ENCODE measurements around the gene CEP20. TPM values are rescaled to one million over a fixed set of nuclear protein-coding genes. Genes with fewer than 3 reads are reported as not detected.

The CEP20 gene
- total RNA-seq, 4 donors from 2014 or later: 31.2 to 45.1 (median 39.5) TPM

GRCh38 chr16:15879255-15879811 lies 9.1 kb downstream of the CEP20 start:
- H3K27ac ChIP-seq: no peak overlapping the region
- no peaks in the 10 kb centered on the region for H3K9me3 ChIP-seq
- no peak for DNase-seq (ENCODE audit: low spot score in 2 of 2)
- peaks cover 39% of the 10 kb centered on the region for H3K36me3 ChIP-seq
- no peak overlapping the region for H3K4me3 ChIP-seq
- H3K4me1 ChIP-seq: peaks cover 13% of the 10 kb centered on the region
- WGBS: 84% methylated on average over 2 of the region's 2 CpGs
- TF ChIP-seq CTCF (IDR thresholded peaks at IDR 0.05) (no peak), POLR2AphosphoS5 (IDR thresholded peaks at IDR 0.05) (no peak), EP300 (IDR thresholded peaks at IDR 0.05) (no peak), POLR2A (IDR thresholded peaks at IDR 0.05) (no peak)
- no peaks in the 10 kb centered on the region for H3K27me3 ChIP-seq

GRCh38 chr16:15876503-15876902 lies 11.9 kb downstream of the CEP20 start:
- no peak for TF ChIP-seq EP300 (IDR thresholded peaks at IDR 0.05)
- no peak for TF ChIP-seq POLR2AphosphoS5 (IDR thresholded peaks at IDR 0.05)
- no peak for TF ChIP-seq POLR2A (IDR thresholded peaks at IDR 0.05)
- no peak for TF ChIP-seq CTCF (IDR thresholded peaks at IDR 0.05)
- Histone ChIP-seq H3K4me1 (peaks cover 13% of the 10 kb centered on the region), H3K9me3 (no peaks in the 10 kb centered on the region), H3K27me3 (no peaks in the 10 kb centered on the region), H3K4me3 (no peak overlapping the region), H3K27ac (no peak overlapping the region), H3K36me3 (peaks cover 30% of the 10 kb centered on the region)
- no peak for DNase-seq (ENCODE audit: low spot score in 2 of 2)
- 91% methylated on average over 5 of the region's 5 CpGs for WGBS

GRCh38 chr16:15874745-15875314 lies 13.6 kb downstream of the CEP20 start:
- H3K4me1 ChIP-seq: peaks cover 13% of the 10 kb centered on the region
- no peaks in the 10 kb centered on the region for H3K9me3 ChIP-seq
- WGBS: 28% methylated on average over 7 of the region's 7 CpGs
- TF ChIP-seq EP300 (IDR thresholded peaks at IDR 0.05): no peak
- TF ChIP-seq CTCF (IDR thresholded peaks at IDR 0.05): peak; percentile 64 to 68
- H3K36me3 ChIP-seq: peaks cover 40% of the 10 kb centered on the region
- H3K4me3 ChIP-seq: no peak overlapping the region
- DNase-seq (ENCODE audit: low spot score in 2 of 2): no peak
- H3K27ac ChIP-seq: no peak overlapping the region
- no peaks in the 10 kb centered on the region for H3K27me3 ChIP-seq

GRCh38 chr16:15873737-15874136 lies 14.7 kb downstream of the CEP20 start:
- Histone ChIP-seq H3K9me3 (no peaks in the 10 kb centered on the region), H3K36me3 (peaks cover 48% of the 10 kb centered on the region), H3K4me3 (no peak overlapping the region), H3K27ac (no peak overlapping the region), H3K4me1 (peaks cover 11% of the 10 kb centered on the region), H3K27me3 (no peaks in the 10 kb centered on the region)
- no peak for TF ChIP-seq CTCF (IDR thresholded peaks at IDR 0.05)
- no peak for TF ChIP-seq POLR2AphosphoS5 (IDR thresholded peaks at IDR 0.05)
- no peak for TF ChIP-seq EP300 (IDR thresholded peaks at IDR 0.05)
- no peak for TF ChIP-seq POLR2A (IDR thresholded peaks at IDR 0.05)
- DNase-seq (ENCODE audit: low spot score in 2 of 2): no peak
- 100% methylated on average over 1 of the region's 1 CpG for WGBS

GRCh38 chr16:15873301-15873700 lies 15.1 kb downstream of the CEP20 start:
- H3K4me1 ChIP-seq: peaks cover 11% of the 10 kb centered on the region
- H3K27ac ChIP-seq: no peak overlapping the region
- no peak for TF ChIP-seq POLR2AphosphoS5 (IDR thresholded peaks at IDR 0.05)
- TF ChIP-seq POLR2A (IDR thresholded peaks at IDR 0.05): no peak
- TF ChIP-seq CTCF (IDR thresholded peaks at IDR 0.05): no peak
- no peak for TF ChIP-seq EP300 (IDR thresholded peaks at IDR 0.05)
- no peaks in the 10 kb centered on the region for H3K27me3 ChIP-seq
- peaks cover 44% of the 10 kb centered on the region for H3K36me3 ChIP-seq
- no peak overlapping the region for H3K4me3 ChIP-seq
- H3K9me3 ChIP-seq: no peaks in the 10 kb centered on the region
- no peak for DNase-seq (ENCODE audit: low spot score in 2 of 2)
- WGBS: 88% methylated on average over 2 of the region's 2 CpGs

Measured in suprapubic skin (tissue), 4 donors.